Inferior parietal cortex (tissue), 1 donor: Measurements from ENCODE around the gene SLC25A15.

Experiments
- DNase-seq: peaks from one replicate; pipeline ENCODE4 v3.0.0-alpha.2; 2016; ENCODE audit errors: extremely low spot score

SLC25A15 gene

DNA sequence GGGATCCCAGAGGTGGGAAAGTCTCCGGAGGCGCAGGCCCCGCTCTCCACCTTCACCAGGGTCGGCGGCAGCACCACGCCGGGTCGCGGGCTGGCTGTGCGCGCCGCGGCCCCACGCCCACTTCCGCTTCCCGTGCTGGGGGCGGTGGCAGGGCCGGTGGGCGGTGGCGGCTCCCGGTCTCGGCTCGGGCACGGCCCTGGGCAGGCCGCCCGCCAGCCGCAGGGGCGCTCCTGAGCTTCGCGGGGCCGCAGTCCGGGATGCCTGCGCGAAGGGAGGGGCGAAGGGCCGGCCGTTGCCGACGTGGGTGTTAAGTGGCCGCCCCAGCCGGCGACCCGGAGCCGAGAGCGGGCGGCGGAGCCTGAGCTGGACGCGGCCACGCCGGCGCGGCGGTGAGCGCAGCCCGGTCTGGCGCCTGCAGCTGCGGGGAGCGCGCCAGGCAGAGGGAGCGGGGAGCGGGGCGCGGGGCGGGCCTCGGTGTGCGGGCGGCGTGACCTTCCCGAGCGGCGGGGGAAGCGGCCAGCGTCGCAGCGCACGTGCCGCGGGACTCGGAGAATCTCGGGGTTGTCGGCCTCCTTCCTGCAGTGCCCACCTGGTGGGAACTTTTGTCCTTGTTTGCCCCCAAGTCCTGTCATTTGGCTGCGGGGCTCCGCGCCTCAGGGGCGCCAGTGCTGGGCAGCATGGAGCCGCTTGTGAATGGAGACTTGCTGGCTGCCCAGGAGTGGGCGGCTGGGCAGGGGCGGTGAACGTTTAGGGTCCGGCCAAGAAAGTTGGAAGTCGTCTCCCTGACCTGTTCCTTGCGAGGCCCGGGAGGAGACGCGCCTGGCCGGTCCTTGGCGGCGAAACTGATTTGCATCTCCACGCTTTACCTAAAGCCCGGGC lies at the start of gene SLC25A15:
SLC25A15 (plus strand) TSS at position 337 of the 879 bp plus-strand sequence. CDS start 3,616 bp downstream, outside the sequence.
- peak; percentile 29 for DNase-seq

DNA sequence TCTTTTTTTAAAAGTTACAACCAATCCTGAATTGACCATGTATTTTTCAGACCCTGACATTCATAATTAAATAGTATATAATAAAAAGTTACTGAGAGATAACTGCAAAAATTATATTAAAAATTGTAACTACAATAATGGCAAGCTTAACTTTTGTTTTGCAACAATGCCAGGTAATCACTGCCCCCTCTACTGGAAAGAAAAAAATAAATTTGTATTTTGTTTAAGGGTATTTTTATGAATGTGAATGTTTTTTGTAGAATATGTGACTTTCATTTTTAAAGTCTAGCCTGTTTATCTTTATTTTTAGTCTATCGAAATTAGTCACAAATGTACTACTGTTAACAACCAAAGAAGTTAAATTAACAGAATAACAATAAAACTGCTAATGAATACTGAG lies 40.1 kb upstream of the SLC25A15 start:
- no peak for DNase-seq

DNA sequence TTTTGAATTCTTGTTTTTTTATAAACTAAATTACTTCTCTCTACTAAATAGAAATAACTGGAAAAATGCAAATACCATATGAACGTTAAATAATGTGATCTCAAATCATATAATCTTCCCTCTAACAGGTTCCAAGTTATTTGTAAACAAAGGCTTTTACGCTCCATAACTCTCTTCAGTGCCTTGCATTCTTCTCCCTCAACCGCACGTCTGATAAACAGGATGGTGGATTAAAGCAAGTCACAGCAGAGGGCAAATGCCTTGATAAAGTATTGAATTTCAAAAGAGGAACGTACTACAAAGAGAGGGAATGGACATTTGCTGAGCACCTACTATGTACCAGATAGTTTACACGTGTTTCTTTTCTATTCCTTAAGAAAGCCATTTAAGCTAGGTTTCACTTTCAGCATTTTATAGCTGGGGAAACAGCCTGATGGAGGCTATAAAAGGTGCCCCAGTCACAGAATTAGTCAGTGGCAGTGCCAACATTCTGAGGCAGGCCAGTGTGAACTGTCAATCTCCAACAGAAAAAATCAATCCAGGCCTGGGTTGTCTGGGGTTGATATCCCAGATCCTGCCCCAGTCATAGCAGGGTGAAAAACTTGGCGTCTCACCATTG lies 34.2 kb upstream of the SLC25A15 start:
- no peak for DNase-seq

DNA sequence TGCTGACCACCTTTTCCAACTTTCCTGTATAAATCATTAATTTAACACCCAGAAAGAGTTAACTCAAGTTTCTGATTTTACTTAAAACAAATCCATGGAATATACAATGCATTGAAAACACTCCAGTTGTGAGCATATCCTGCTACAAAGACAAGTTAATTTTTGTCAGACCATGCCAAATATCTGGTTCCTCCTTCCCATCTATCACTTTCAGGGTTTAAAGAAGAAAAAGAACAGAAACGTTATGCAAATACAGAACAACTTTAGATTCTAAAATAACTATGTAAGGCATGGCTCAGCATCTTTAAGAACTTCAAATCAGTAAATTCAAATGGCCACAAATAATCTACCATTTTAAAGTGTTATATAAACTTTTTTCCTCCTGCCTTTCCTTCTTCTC lies 33.4 kb upstream of the SLC25A15 start:
- no peak for DNase-seq

DNA sequence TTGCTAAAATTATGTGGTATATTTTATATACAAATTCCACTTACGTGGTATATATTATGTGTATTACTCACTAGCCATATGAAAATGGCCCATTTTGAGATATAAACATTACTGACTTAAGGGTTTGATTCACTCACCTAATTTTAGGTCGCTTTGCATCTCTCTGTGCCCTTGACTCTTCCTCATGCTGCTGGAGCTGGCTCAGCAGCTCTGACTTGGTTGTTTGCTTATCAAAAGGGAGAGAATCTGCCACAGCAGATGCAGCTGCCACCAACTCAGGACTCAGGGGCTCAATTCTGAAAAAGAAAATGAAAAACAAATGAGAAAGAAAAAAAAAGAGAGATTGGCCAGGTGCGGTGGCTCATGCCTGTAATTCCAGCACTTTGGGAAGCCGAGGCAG lies 30.6 kb upstream of the SLC25A15 start:
- no peak for DNase-seq

DNA sequence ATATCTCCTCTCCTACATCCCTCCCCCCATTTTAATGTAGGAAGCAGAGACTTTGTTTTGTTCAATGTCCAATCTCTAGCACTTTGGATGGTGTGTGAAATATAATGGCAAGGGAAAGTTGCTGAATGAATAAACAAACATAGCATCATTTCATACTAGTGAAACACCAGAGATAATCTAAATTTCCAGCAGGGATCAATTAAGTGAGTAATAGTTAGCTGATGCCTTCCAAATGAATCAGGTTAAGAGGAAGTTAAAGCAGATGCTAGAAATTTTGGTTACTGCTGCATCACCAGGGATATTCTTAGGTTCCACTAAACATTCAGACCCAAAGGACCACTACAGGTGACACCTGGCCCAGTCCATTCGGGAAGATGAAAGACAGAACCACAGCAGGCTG lies 26.6 kb upstream of the SLC25A15 start:
- DNase-seq = no peak

DNA sequence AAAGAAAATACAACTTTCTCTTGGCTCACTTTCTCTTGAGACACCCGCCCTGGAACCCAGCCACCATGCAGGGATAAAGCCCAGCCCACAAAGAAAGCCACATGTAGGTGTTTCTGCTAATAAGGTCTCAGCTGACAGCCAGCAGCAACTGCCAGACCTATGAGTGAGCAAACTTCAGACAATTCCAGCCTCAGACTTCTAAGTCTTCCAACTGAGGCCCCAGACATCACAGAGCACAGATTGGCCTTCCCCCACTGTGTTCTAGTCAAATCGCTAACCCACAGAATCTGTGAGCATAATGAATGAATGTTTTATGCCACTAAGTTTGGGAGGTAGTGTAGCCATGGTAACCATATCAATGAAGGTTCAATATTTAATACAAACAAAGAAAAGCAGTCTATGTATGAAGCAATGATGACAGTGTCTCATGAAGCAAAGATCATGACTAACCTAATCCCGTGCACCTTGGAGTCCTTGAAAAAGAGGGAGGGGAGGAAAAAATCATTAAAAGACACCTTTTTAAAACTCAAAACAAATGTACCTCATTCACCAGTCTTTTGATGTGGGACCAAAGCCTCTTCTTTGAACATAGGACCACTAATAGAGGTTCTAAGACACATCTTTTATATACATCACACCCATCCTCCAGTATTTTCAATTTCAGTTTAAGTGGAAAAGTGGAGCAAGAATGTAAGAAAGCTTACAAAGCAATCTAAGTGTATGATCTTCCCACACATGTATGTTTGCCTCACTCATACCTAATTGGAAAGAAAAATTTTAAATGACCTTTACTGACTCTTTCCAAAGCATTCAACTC lies 24.6 kb upstream of the SLC25A15 start:
- no peak for DNase-seq

DNA sequence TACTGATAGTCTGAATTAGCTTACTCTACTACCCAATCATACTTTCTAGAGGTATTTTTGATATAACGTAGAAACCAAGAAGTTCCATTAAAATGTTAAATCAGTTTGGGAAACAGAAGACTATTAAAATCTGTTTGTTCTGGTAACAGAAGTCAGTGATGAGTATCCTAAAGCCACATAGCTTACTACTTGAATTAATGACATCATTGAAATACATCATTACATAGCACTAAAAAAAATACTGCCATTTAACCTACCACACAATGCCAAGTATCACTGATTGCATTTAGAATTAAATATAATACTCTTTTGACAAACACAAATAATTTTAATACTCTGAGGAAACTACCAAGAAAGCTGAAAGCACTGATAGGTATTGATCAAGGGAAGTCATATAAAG lies 23.8 kb upstream of the SLC25A15 start:
- no peak for DNase-seq

DNA sequence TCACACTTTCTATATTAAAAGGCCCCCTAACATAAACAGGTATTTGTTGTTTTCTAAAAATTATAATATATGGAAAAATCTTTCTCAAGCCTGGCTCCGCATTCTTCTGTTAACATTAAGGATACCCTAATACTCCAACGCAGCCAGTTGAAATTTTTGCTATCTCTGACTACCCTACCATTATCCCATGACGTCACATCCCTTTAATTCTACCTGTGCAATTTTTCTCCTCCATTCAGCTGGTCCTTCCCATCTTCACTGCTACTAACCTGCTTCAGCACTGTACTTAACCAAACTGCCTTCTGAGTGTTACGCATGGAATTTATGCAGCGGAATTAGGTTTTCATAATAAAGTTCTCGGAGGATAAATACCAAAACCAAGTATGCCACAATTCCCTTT lies 19.4 kb upstream of the SLC25A15 start:
- DNase-seq = no peak

DNA sequence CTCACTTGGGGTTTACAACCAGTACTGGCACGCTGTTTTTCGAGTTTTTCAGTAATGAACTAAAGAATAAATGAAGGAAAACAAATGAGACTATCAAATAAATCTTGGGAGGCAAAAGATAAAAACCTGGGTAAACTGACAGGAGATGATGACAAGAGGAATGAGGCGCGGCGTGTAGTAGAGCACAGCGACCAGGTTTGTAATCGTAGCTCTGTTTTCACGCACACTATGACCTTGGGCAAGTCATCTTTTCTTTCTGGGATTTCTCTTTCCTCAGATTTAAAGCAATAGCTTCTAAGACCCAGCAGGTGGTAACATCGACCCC lies 18.8 kb upstream of the SLC25A15 start:
- DNase-seq = no peak

DNA sequence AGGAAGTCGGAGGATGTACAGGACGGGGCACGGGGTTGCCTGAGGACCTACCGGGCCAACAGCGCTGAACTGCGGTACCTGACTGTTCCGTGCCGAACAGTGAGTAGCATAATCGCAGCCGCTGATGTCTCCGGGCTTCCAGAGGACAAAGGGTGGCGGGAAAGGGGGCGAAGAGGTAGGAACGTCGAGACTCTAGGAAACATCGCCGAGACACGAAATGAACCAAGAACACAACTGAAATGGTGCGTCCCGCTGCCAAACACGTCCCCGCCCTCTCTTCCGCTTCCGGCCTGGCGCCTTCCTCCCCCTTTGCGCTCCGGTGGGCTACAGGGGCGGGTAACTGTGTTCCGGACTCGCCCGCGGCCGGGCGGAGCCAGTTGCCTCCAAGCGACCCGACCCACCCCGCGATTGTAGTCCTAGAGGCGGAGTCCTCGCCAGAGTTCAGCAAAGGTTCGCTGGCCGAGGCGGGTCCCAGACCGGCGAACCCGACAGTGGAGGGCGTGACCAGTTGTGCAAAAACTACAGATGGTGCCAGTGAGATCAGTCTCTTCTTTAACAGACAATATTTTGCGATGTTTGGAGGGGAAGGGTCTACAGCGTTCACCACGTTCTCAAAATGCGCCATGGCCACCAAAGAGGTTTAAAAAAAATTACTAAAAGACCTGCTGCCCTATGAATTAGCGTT lies 18.3 kb upstream of the SLC25A15 start, which contains the start of gene MRPS31:
MRPS31 (minus strand) TSS at position 257 of the 685 bp plus-strand sequence; CDS start at position 203, 54 bp downstream.
- peak; percentile 94 for DNase-seq

DNA sequence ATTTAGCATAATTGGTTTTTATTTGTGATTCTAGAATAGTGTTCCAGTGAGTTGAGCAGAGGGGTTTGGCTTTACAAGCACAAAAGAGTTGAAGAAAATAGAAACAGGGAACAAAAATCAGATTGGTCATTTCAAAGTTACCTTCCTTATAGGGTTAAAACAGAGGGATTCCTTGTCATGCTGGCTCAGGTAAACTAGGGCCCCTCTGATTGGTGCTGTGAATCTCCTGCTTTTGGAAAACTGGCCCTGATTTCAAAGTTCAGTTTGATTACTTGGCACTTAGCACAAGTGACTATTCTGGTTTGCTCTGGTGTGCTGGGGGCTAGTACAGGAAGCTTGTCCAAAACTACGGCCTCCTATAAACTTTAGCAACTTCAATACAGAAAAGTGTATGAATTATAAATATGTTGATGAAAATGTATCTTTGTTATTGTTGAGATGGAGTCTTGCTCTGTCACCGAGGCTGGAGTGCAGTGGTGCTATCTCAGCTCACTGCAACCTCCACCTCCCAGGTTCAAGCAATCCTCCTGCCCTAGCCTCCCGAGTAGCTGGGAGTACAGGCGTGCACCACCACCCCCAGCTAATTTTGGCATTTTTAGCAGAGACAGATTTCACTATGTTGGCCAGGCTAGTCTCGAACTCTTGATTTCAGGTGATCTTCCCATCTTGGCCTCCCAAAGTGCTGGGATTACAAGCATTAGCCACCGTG lies 16.5 kb upstream of the SLC25A15 start:
- DNase-seq = no peak

DNA sequence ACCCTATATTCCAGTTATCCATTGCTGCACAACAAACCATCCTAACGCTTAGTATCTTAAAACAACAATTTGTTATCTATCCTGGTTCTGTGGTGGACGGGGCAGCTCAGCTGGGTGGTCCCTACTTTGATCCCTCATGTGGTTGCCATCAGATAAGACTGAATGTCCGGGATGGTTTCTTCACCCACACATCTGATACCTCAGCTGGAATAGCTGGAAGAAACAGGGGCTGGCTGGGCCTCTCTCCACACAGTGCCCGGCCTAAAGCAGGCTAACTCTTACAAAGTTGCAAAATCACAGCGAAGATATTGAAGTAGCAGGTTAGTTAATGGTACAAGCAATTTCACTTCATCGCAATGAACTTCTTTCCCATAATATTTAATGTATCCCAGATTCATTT lies 14.7 kb upstream of the SLC25A15 start:
- DNase-seq = no peak

DNA sequence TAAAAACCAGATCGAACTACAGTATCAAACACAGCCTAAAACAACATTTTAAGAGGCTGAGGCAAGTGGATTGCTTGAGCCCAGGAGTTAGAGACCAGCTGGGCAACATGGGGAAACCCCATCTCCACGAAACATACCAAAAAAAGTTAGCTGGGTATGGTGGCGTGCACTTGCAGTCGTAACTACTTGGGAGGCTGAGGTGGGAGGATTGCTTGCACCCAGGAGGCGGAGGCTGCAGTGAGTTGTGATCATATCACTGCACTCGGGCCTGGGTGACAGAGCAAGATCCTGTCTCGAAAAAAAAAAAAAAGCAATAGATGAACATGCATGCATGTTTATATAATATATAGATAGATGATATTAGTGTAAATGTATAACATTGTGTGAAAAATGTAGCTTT lies 13.2 kb upstream of the SLC25A15 start:
- DNase-seq = no peak

DNA sequence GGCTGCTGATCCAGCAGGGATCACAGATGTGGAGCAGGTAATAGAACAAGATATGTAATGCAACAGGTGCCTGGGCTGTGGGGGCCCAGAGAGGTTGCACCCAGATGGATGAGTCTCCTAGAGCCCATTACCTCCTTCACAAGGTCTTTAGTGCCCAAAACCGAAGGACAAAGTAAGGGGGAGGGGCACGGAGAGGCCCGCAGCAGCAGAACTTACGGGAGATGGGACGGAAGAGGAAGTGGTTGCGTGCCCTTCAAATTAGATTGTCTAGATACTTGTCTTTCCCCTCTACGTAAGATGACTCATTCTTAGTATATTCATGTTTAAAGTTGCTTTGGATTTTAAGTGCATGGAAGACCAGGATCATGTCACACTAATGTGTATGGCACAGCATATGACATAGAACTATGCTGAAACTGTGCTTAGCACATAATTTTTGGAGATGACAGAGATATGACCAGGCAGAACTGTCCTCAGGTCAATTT lies 12.7 kb upstream of the SLC25A15 start:
- no peak for DNase-seq

DNA sequence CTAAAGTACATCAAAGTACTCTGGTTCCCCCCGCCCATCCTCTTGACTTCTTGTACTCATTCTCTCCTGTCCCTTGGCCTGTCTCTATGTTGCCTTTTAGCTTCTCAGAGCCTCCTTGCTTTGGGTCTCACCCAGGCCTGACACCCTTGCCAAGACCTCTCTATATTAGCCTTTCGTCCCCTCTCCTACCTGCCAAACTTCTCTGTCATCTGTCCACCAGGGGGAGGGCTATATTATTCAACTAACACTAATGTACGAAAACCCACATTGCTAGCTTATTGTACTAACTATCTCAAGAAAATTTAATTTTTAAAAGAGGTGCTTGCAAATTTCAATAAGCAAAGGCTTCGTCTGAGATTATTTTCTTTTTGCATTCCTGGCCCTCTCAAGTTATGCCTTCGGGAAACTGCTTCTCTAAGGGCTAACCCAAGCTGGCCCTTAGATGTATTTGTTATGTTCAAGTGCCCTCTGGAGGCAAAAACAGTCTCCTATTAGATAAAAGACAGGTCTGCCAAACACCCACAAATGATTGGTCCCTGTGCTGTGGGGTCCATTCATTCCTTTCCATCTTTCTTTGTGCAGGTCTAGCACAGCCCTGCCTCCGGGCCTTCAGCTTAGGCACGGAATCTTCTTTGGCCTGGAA lies 12.1 kb upstream of the SLC25A15 start:
- peak; percentile 64 for DNase-seq

DNA sequence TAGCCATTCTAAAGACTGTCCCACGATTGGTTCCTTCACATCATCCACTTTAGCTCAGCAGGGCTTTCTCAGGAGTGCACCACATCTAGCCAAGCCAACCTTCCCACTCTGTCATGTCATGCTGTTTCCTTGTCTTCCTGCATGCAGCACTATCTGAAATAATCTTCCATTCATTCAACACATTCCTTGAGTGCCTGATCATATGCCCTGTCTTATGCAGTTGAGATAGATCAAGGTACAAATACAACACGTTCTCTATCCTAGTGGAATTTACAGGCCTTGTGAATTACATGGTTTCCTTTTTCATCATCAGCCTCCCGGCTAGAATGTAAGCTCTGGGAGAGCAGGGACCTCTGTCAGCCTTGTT lies 11.6 kb upstream of the SLC25A15 start:
- no peak for DNase-seq

DNA sequence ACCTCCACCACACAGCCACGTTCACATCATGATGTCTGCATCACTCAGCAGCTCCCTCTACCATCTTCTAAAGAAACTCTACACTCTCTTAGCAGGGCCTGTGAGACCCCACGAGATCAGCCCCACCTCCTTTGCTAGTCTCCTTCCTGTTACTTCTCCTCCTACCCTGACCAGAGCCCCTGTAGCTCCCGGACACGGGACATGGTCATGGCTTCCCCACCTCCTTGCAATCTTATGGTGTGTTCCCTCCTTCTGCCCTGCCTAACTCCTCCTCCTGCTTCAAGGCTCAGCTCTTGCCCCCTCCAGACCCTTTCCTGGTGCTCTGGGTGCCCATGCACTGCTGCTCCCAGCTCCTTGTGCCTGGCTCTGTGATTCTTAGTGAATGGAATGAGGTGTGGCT lies 10.4 kb upstream of the SLC25A15 start:
- no peak for DNase-seq

DNA sequence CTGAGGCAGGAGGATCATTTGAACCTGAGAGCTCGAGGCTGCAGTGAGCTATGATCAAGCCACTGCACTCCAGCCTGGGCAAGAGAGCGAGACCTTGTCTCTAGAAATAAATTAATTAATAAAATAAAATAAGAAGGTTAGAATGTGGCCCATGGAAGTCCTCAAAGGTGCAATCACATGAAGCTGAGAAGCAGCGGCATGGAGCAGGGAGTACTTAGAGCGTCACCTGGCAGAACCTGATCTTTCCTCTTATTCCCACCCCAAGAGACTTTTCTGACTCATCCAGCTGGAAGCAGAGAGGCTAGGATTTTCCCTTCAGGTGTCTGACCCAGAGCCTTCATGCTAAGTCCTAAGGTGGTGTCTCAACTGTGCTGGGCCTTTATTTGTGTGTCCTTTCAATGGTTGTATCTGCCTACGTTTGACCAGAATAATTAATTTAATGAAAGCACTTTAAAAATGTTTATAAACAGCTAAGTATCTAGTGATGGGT lies 9.6 kb upstream of the SLC25A15 start:
- no peak for DNase-seq

DNA sequence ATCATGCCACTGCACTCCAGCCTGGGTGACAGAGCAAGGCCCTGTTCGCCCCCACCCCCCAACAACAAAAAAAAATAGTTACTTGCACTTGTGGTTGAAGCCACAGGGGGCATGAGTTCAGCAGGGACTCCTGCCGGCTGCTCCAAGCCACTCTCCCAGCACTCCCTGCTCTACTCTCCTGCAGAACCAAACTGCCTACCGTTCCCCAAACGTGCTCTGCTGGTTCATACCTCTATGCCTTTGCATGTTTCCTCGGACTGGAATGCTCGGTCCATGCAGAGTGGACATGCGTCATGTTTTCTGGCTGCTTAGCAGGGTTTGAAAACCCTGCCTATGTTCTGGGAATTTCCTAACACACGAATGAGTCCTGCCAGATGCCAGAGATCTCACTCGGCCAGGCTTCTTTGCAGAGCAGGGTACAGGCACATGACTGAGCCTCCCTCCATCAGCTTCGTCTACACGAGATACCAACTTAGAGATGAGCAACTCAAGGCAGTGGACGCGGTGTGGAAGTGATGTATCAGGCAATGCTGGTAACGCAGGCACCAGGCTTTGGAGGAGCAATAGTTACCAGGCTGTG lies 8.5 kb upstream of the SLC25A15 start:
- DNase-seq = no peak
